Measurements from ENCODE around the gene SLAMF9. TPM values are rescaled to one million over a fixed set of nuclear protein-coding genes. Genes with fewer than 3 reads are reported as not detected.
A peak's percentile ranks its signal among the peaks of the same experiment; 100 is the strongest.

The SLAMF9 gene
- total RNA-seq, 1 experiment from 2014 or later = not detected

DNA sequence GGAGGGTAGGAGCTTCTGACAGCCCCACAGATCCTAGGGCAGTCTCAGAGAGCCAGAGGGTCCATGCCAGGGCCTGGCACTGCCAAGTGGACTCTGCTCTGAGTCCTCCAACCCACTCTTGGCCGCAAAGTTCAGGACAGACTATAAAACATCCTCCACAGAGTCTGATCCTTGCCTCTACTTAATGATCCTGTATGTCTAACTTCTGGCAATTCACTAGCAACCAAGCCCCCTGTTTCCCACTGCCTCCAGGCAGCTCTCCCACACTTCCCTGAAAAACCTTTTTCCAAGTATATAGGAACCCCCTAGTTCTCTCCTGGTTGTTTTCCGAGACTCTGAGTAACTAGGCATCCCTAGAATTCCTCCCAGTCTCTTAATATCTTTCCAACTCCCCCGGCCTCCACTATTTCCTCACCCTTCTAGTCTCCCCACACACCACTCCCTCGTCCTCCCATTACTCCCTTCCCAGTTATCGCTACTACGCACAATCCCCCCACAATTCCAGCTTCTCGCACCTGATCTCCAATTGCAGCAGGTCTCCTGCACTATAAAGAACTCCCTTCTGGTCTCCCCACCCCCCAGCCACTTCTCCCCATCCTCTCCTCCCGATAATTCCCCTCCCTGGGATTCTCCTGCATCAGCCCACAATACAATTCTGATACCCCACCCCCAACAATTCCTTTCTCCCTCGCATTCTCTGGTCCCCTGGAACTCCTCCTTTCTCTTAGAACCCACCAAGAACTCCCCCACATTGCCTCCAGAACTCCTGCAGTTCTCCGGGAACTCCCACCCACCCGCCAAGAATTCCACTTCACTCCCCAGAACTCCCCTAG, 9.2 kb downstream of the SLAMF9 start:
- no peak overlapping the region for H3K27ac ChIP-seq (ENCODE audit: low read length)
- ChIA-PET CTCF (no interaction called here), POLR2A (no interaction called here)
- peak overlapping the region in 1 of 2 experiments; percentile 36; a peak in 2 of 4 replicates for H3K4me3 ChIP-seq (ENCODE audit: low read depth in 2 of 2, low read length in 2 of 2)
- no TSS peak for BruUV-seq (replicated peaks)
- H3K4me1 ChIP-seq (ENCODE audit: control insufficient read depth, insufficient read depth, low read length) = peaks cover 3% of the 10 kb centered on the region
- intact Hi-C loops (cut with micrococcal nuclease; ENCODE audit: unreplicated experiment) = no loop called here
- ATAC-seq = no peak
- TF ChIP-seq TCF7L2 (IDR thresholded peaks at IDR 0.05; ENCODE audit: low read depth, low read length) (no peak), SIN3A (IDR thresholded peaks at IDR 0.05; ENCODE audit: borderline replicate concordance, insufficient read depth, low read depth, low read length) (no peak), POLR2AphosphoS5 (IDR thresholded peaks at IDR 0.05; ENCODE audit: low read depth, low read length) (no peak)
- TF ChIP-seq, protein P1, sequence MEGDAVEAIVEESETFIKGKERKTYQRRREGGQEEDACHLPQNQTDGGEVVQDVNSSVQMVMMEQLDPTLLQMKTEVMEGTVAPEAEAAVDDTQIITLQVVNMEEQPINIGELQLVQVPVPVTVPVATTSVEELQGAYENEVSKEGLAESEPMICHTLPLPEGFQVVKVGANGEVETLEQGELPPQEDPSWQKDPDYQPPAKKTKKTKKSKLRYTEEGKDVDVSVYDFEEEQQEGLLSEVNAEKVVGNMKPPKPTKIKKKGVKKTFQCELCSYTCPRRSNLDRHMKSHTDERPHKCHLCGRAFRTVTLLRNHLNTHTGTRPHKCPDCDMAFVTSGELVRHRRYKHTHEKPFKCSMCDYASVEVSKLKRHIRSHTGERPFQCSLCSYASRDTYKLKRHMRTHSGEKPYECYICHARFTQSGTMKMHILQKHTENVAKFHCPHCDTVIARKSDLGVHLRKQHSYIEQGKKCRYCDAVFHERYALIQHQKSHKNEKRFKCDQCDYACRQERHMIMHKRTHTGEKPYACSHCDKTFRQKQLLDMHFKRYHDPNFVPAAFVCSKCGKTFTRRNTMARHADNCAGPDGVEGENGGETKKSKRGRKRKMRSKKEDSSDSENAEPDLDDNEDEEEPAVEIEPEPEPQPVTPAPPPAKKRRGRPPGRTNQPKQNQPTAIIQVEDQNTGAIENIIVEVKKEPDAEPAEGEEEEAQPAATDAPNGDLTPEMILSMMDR (IDR thresholded peaks at IDR 0.05) = no peak
- no peak for DNase-seq (ENCODE audit: low read depth, low spot score)
- no peaks in the 10 kb centered on the region for H3K9me3 ChIP-seq (ENCODE audit: control insufficient read depth, insufficient read depth, low read depth, low read length)
- in situ Hi-C loops (cut with HindIII; ENCODE audit: low pct_unique_long_range_greater_than_20kb, low sequenced_read_pairs) = no loop called here
- H3K27me3 ChIP-seq (ENCODE audit: control insufficient read depth, insufficient read depth, low read length) = peaks cover 16% of the 10 kb centered on the region
- peaks cover 2% of the 10 kb centered on the region; the same call in 1 of the 2 replicates for H3K36me3 ChIP-seq (ENCODE audit: control insufficient read depth, insufficient read depth, low read length)

DNA sequence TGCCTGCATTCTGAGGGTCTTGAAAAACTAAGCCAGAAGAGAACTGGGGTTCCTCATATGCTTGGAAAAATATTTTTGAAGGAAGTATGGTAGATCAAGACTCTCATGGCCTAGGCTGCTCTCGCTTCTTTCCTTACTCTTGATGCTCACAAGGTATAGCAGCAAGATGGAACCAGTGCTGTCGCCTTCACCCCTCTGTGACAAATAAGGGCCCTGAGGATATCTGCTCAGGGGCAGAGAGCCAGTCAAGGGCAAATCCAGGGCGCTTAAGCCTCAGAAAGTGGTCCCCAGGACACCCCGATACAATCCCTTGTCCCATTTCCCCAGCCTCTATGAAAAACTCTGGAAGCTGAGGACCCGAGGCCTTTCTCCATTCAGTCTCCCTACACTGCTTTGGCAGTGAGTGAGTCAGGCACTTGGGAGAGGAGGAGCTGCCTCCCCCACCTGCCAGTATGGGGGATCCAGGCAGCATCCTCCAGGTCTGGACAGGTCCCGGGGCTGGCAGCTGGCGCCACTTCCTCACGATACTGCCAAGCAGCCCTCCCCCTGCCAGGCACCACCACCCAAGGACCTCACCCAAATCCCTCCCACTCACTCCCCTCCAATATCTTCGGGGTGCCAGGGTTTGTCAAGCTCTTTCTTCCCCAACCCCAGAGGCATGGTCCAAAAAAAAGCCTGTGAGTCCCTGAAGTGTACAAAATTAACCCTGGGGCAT, 10.0 kb downstream of the SLAMF9 start:
- Histone ChIP-seq H3K27me3 (ENCODE audit: control insufficient read depth, insufficient read depth, low read length) (peaks cover 16% of the 10 kb centered on the region), H3K4me3 (ENCODE audit: low read depth in 2 of 2, low read length in 2 of 2) (no peak overlapping the region), H3K36me3 (ENCODE audit: control insufficient read depth, insufficient read depth, low read length) (peaks cover 2% of the 10 kb centered on the region; the same call in 1 of the 2 replicates), H3K9me3 (ENCODE audit: control insufficient read depth, insufficient read depth, low read depth, low read length) (no peaks in the 10 kb centered on the region), H3K4me1 (ENCODE audit: control insufficient read depth, insufficient read depth, low read length) (peaks cover 3% of the 10 kb centered on the region; the same call in 1 of the 2 replicates), H3K27ac (ENCODE audit: low read length) (no peak overlapping the region)
- ChIA-PET POLR2A (no interaction called here), CTCF (no interaction called here)
- ATAC-seq (no peak), DNase-seq (ENCODE audit: low read depth, low spot score) (no peak)
- in situ Hi-C loops (cut with HindIII; ENCODE audit: low pct_unique_long_range_greater_than_20kb, low sequenced_read_pairs) (no loop called here), intact Hi-C loops (cut with micrococcal nuclease; ENCODE audit: unreplicated experiment) (no loop called here)
- BruUV-seq (replicated peaks) = no TSS peak
- TF ChIP-seq TCF7L2 (IDR thresholded peaks at IDR 0.05; ENCODE audit: low read depth, low read length) (no peak), SIN3A (IDR thresholded peaks at IDR 0.05; ENCODE audit: borderline replicate concordance, insufficient read depth, low read depth, low read length) (no peak), POLR2AphosphoS5 (IDR thresholded peaks at IDR 0.05; ENCODE audit: low read depth, low read length) (no peak)
- TF ChIP-seq, protein P2, sequence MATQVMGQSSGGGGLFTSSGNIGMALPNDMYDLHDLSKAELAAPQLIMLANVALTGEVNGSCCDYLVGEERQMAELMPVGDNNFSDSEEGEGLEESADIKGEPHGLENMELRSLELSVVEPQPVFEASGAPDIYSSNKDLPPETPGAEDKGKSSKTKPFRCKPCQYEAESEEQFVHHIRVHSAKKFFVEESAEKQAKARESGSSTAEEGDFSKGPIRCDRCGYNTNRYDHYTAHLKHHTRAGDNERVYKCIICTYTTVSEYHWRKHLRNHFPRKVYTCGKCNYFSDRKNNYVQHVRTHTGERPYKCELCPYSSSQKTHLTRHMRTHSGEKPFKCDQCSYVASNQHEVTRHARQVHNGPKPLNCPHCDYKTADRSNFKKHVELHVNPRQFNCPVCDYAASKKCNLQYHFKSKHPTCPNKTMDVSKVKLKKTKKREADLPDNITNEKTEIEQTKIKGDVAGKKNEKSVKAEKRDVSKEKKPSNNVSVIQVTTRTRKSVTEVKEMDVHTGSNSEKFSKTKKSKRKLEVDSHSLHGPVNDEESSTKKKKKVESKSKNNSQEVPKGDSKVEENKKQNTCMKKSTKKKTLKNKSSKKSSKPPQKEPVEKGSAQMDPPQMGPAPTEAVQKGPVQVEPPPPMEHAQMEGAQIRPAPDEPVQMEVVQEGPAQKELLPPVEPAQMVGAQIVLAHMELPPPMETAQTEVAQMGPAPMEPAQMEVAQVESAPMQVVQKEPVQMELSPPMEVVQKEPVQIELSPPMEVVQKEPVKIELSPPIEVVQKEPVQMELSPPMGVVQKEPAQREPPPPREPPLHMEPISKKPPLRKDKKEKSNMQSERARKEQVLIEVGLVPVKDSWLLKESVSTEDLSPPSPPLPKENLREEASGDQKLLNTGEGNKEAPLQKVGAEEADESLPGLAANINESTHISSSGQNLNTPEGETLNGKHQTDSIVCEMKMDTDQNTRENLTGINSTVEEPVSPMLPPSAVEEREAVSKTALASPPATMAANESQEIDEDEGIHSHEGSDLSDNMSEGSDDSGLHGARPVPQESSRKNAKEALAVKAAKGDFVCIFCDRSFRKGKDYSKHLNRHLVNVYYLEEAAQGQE (IDR thresholded peaks at IDR 0.05; ENCODE audit: insufficient read depth in 1 of 2, low read depth in 2 of 2, low read length in 1 of 2) = no peak
- TF ChIP-seq, protein P1 (IDR thresholded peaks at IDR 0.05) = no peak
